Fibroblast of the aortic adventitia (primary cell): ENCODE data around the gene ISOC1. TPM values are rescaled to one million over a fixed set of nuclear protein-coding genes. Genes with fewer than 3 reads are reported as not detected.

Experiments
- DNase-seq: peaks from one replicate; pipeline ENCODE4 v3.0.0-alpha.2; 2010; ENCODE audit warnings: low read depth
- H3K4me3 ChIP-seq: 2 replicates; pipeline ENCODE4 v1.5.1; 2011; ENCODE audit warnings: low read depth, mild to moderate bottlenecking, control low read depth, low read length, moderate library complexity
- total RNA-seq: library from RNA; depleted of rRNA; stranded (reverse); fragments of >200 nt; gene quantifications from 2 replicates; pipeline ENCODE4 v1.2.3, GENCODE V29; 2012; ENCODE audit warnings: low replicate concordance
- TF ChIP-seq, protein P1 (sequence below): IDR thresholded peaks from 2 replicates; pipeline ENCODE4 v1.5.1; 2011; ENCODE audit warnings: mild to moderate bottlenecking, low read length, control low read depth, inconsistent platforms; ENCODE audit not compliant: insufficient read depth

The ISOC1 gene
- total RNA-seq, 1 donor: 19.7 TPM

DNA sequence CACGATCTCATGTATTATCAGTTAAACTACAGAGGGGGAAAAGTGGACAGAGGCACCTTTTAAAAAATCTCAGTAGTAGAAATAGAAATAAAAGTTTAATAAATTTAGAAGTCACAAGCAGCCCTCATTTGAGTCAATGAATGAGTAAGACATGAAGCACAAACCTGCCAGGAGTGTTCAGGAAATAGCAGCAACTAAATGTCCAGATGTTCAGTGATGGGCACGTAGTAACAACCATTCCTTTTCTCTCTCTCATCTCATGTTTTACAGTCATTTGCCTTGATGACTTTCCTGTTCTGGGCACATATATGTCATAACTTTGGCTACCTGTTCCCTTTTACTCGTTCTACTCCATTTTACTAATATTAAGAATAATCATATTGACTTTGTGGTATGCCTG is 17.7 kb downstream of the ISOC1 start:
- peak; percentile 2 for DNase-seq
- TF ChIP-seq, protein P1, sequence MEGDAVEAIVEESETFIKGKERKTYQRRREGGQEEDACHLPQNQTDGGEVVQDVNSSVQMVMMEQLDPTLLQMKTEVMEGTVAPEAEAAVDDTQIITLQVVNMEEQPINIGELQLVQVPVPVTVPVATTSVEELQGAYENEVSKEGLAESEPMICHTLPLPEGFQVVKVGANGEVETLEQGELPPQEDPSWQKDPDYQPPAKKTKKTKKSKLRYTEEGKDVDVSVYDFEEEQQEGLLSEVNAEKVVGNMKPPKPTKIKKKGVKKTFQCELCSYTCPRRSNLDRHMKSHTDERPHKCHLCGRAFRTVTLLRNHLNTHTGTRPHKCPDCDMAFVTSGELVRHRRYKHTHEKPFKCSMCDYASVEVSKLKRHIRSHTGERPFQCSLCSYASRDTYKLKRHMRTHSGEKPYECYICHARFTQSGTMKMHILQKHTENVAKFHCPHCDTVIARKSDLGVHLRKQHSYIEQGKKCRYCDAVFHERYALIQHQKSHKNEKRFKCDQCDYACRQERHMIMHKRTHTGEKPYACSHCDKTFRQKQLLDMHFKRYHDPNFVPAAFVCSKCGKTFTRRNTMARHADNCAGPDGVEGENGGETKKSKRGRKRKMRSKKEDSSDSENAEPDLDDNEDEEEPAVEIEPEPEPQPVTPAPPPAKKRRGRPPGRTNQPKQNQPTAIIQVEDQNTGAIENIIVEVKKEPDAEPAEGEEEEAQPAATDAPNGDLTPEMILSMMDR: no peak
- no peak overlapping the region for H3K4me3 ChIP-seq

DNA sequence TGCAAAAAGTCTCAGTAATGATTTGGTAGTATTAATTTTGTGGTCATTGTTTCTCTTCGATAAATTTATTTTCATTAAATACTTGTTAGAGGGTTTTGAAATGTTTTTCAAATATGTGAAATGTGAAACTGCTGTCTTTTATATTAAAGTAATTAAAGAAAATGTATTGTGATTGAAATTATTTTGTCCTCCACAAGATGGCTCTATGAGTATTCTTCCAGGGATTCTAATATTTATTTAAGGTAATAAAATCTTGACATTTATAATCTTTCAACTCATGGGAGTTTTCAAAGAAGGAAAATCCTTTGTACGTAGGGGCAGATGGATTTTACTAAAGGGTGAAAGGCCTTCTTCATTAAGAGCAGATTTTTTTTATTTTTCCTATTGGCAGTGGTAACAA is 19.3 kb downstream of the ISOC1 start:
- TF ChIP-seq, protein P1: peak; percentile 14
- no peak overlapping the region for H3K4me3 ChIP-seq
- DNase-seq: peak; percentile 8

DNA sequence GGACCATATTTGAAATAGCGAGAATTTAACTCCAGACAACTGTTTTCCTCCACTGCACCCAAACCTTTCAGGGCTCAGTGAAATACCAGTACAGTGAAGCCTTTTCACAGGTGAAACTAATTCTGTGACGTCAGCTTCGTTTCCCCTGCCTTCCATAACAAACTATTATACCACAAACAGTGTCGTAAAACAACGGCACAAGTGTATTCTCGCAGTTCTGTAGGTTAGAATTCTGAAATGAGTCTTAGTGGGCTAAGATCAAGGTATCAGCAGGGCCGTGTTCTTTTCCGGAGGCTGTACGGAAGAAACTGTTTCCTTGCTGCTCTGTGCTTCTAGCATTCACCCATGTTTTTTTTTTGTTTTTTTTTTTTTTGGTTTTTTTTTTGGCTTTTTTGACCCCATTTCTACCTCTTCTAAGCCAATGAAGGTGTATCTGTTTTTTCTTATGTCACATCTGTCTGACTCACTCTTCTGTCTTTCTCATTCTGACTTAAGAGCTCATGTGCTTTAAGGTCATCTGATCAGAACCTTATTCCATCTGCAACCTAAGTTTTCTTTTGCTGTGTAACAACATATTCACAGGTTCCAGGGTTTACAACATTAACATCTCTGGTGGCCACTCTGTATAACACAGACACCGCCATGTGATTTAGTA is 20.1 kb downstream of the ISOC1 start:
- no peak overlapping the region for H3K4me3 ChIP-seq
- DNase-seq: no peak
- TF ChIP-seq, protein P1: no peak

DNA sequence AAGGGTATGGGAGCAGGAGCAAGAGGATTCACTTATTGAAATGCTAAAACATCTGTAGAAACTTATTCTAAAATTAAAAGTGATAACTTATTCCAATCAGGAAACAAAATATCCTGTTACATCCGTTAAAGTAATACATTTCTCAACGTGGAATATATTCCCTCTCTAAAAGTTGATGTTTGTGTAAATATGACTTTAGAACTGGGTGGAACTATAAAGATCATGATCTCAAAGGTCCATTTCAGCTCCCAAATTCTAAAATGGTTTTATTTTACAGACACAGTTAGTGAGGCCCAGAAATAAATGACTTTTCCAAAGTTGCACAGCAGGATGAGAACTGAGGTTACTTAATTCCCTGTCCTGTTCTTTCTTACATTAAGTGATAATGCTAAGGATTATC is 21.1 kb downstream of the ISOC1 start:
- TF ChIP-seq, protein P1: no peak
- DNase-seq: no peak

DNA sequence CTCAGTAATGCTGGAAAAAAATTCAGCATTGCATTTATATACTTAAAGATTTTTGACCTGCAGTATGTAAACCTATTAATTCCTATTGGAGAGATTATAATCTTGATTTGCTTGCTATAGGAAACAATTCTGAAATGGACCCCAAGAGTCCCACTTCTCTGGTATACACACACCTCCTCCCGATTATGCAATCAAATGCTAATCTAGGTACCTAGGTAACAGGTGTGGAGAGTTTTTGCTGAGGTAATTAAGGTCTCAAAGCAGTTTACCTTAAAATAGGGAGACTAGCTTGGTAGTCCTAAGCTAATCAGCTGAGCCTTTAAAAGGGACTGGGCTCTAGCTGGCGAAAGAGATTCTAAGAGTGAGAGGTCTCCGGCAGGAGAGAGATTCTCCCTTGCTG is 22.2 kb downstream of the ISOC1 start:
- TF ChIP-seq, protein P1: no peak
- no peak for DNase-seq
- no peak overlapping the region for H3K4me3 ChIP-seq

More for the DNA sequence above, 21.1 kb downstream of the ISOC1 start:
- no peak overlapping the region for H3K4me3 ChIP-seq

DNA sequence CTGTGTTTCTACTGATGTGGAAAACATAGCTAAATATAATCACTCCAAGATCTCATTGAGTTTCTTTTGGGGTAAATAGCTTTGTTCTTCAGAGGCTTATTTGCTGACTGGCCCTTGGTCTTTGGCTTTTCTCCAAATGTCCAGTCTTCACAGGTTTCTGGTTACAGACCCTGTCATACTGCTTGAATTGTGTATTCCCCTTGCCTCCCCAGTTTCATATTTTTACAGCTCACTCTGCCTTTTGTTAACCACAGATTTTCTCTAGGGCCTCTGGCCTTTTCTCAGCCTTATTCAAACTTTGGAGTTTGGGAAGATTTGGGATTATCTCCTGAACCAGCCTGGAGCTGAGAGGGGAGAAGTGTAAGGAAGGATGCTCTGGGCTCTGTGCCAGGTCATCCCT is 23.9 kb downstream of the ISOC1 start:
- DNase-seq: no peak
- TF ChIP-seq, protein P1: no peak
- H3K4me3 ChIP-seq: no peak overlapping the region

DNA sequence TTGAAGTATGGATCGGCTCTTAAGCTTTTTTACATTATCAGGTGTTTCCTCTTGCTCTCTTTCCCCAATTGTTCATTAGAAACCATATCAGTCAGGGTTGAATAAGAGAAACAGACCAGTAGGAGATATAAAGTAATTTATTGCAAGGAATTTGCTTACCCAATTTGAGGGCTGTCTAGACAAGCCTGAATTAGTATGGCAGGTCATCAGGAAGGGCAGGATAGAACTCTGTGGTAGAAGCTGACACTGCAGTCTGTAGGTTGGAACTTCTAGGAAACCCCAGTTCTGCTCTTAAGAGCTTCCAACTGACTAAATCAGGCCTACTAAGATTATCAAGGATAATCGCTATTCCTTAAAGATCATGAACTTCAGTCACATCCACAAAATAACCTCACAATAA is 24.3 kb downstream of the ISOC1 start:
- H3K4me3 ChIP-seq: no peak overlapping the region
- no peak for DNase-seq
- TF ChIP-seq, protein P1: no peak
